ENCODE data around the gene KAT2B.
"Not testable (repeated sequence)": the region's sequence is repeated elsewhere in the genome, so short reads cannot be mapped to it uniquely, and the experiment has no call there.

KAT2B gene

GRCh38 chr3:20042331-20042730 is 2.1 kb downstream of the KAT2B start:
- no peak for DNase-seq

DNA sequence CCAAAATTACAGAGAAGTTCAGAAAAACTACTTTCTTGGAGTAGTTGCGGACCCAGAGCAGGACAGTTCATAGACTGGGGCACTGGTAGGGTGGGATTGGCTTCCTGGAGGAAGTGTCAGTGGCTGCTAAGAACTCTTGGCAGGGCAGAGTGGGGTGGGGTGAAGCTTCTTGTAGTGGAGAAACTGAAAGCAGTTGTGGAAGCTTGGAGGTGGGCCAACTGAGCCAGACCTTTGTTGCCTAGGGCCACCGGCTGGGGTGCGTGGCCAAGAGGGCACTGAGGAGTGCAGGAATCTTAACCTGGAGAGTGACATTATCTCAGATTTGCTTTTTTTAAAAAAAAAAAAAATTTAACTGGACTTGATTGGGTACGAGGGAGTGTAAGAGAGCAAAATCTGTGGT is 3.1 kb downstream of the KAT2B start:
- peak; percentile 59 for DNase-seq

DNA sequence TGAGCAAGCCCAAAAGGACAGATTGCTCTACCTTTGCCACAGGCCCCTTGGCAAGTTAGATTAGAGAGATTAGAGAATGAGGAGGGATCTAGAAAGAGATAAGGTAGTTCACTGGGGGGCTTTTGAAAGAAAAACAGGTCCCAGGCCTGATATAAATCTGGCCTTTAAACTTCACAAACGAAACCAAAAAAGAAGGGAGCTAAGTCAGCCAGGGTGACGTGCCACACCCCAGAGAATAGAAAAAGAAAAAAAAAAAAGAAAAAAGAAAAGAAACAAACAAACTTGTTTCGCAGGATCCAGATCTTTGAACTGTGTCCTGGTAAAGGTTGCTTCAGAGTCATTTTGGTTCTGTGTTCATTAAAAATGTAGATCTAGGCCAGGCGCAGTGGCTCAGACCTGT is 3.6 kb downstream of the KAT2B start:
- no peak for DNase-seq

DNA sequence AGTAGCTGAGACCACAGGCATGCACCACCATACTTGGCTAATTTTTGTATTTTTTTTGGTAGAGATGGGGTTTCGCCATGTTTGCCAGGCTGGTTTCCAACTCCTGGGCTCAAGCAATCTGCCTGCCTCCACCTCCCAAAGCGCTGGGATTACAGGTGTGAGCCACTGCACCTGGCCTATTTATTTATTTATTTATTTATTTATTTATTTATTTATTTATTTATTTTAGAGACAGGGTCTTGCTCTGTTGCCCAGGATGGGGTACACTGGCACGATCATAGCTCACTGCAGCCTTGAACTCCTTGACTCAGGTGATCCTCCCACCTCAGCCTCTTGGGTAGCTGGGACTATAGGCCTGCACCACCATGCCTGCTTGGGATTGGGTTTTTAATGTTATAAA is 4.9 kb downstream of the KAT2B start:
- not testable (repeated sequence) for DNase-seq

DNA sequence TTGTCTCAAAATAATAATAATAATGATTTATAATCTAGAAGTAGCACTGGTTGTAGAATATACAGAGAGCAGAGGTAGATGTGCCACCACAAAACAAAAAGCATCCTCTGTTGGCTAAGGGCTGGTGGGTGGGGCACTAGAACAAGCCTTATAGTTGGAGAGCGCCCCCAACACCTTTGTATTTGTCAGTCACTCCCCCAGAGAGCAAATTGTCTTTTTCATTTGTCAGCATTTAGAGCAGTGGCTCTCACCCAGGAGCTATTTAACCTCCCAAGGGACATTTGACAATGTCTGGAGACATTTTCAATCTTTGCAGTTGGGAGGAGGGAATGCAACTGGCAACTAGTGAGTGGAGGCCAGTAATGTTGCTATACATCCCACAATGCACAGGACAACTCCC is 6.3 kb downstream of the KAT2B start:
- DNase-seq, result no peak

GRCh38 chr3:20047341-20047779 is 7.1 kb downstream of the KAT2B start:
- no peak for DNase-seq

- no peak for DNase-seq
These were observed 8.0 kb downstream of the KAT2B start for GRCh38 chr3:20047976-20048883.

- no peak for DNase-seq
These were observed 11.0 kb downstream of the KAT2B start for GRCh38 chr3:20051123-20051806.

DNA sequence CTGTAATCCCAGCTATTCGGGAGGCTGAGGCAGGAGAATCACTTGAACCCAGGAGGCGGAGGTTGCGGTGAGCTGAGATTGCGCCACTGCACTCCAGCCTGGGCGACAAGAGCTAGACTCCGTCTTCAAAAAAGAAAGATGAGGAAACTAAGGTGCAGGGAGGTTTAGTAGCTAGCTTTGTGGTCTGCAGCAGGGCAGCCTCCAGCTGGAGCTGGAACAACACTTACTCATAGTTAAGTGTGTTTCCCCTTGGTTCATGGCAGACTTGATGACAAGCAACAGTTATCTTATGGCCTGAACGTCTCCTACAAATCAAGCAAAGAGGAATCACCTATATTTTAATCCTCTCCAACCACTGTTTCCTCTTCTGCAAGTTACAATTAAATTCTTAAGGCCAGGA is 12.6 kb downstream of the KAT2B start:
- no peak for DNase-seq

DNA sequence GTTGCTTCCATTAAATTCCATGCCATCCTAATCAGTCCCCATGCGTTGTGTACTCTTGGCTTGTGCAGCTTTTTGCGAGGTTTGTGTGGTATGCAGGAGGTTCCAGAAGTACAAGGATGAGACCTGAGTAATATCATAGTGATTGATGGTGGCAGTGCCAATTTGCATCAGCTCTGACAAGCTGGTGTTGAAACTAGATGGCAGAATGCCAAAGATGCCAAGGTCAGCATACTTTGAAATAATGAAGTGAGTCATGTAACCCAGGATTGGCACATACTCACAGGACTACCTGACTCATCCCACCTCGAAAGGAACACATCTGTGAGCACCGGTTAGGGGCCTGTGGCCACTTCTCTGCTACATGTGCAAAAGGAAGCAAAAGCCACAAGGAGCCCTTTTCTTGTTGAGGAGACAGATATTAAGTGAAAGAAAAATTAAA is 14.3 kb downstream of the KAT2B start:
- peak; percentile 73 for DNase-seq

- DNase-seq, result no peak
These were observed 15.0 kb downstream of the KAT2B start for GRCh38 chr3:20055020-20055775.

DNA sequence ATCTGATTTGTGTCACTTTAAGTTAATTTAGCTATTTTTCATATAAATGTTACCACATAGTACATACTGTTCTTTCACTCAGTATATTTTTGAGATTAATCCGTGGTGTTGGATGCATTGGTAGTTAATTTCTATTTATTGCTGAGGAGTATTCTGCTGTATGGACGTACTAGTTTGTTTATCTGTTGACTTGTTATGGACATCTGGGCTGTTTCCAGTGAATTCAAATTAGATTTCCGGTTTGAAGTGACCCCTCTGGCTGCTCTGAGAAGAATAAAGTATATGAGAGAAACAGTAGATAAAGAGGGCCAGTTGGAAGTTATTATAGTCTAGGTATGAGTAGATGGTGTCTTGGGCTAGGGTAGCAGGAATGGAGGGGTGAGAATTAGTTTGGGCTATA is 15.6 kb downstream of the KAT2B start:
- no peak for DNase-seq

DNA sequence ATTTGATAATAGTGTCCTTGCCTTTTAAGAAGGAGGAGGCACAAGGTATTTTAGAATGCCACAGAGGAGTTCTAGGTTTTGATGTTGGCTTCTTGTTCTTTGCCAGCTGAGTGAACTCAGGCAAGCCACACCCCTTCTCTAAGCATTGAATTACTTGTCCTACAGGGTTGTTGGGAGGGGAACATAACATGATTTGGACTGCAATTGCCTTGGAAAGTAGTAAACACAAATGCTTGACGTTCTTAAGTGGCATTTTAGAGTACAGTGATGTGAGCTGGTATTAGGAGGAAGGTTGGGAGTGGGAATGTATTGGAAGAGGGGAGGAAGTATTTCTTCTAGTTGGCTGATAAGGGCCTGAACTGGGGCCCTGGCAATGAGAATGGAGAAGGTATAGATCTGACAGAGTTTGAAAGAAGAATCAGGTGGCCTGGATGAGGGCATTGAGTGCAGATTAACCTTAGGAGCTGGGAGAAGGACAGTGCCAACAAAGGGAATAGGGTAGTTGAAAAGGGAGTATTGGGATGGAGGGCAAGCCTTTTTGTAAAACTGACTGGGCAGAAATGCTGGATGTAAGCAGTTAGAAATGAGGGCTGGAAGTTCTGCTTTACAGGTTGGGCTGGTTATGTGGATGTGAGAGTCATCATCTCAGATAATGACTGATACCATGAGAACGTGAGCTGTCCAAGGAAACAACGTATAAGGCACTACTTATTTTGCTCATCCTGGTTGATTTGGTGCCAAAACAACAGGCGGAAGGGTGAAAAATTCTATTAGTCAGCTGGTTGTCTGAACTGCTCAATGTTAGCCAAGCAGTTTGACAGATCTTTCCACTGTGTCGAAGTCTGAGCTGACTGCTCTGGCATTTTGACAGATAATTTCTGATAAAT is 16.7 kb downstream of the KAT2B start:
- DNase-seq, result no peak

- no peak for DNase-seq
These were observed 17.4 kb downstream of the KAT2B start for GRCh38 chr3:20057612-20058180.

- no peak for DNase-seq
These were observed 19.7 kb downstream of the KAT2B start for GRCh38 chr3:20059929-20060328.

DNA sequence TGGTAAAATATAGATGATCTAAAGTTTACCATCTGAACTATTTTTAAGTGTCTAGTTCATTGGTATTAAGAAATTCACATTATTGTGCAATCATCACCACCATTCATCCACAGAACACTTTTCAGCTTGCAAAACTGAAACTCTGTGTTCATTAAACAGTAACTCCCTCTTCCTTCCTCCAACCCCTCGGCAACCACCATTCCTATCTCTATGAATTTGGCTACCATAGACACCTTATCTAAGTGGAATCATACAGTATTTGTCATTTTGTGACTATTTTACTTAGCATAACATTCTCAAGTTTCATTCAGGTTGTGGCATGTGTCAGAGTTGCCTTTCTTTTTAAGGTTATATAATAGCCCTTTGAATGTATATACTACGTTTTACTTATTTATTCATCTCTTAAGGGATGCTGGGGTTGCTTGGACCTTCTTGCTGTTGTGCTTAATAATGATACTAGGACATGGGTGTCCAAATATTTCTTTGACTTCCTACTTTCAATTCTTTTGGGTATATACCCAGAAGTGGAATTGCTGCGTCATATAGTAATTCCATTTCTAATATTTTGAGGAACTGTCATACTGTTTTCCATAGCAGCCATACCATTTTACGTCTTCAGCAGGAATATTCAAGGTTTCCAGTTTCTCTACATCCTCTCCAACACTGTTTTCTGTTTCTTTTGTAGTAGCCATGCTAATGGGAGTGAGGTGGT is 20.9 kb downstream of the KAT2B start:
- DNase-seq, result no peak

DNA sequence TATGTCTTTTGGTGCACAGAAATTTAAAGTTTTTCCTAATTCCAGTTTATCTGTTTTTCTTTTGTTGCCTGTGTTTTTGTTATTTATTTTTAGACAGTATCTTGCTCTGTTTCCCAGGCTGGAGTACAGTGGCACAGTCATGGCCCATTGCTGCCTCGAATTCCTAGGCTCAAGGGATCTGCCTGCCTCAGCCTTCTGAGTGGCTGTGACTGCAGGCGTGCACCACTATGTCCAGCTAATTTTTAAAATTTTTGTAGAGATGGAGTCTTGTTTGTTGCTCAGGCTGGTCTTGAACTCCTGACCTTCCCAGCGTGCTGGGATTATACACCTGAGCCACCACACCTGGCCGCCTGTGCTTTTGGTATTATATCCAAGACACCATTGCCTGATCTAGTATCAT is 22.8 kb downstream of the KAT2B start:
- no peak for DNase-seq

- DNase-seq, result no peak
These were observed 24.1 kb downstream of the KAT2B start for GRCh38 chr3:20064387-20064786.

DNA sequence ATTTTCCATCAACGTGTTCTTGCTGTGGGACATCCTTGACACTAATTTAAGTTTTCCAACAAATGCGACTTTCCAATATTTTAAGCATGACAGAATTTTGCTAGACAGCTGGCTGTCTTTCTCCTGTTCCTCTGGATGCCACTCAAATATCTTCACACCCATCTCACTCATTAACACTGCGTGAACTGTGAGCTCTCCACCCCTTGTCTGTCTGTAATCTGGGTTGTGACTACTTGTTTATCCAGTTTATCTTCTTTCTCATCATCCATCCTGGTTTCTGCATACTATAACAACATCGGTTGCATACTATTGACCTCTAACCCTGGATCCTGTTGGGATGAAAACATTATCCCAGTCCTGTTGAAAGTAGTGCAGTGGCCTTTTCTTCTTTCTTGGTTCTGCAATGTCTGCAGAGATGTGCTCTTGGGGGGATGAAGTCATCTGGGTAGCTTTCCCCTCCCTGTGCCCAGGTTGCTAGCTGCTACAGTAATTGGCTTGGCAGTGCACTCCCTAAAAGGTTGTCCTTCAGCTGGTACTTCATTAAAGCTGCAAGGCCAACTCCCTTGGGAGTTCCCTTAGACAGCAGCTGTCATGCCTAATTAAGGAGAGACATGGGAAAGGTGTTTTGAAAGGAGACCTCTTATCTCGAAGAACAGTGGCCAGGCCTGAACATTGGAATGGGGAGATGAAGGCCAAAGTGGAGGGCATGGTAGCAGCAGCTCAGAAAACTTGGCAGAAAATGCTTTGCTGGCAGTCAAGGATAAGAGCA is 24.7 kb downstream of the KAT2B start:
- DNase-seq, result no peak

DNA sequence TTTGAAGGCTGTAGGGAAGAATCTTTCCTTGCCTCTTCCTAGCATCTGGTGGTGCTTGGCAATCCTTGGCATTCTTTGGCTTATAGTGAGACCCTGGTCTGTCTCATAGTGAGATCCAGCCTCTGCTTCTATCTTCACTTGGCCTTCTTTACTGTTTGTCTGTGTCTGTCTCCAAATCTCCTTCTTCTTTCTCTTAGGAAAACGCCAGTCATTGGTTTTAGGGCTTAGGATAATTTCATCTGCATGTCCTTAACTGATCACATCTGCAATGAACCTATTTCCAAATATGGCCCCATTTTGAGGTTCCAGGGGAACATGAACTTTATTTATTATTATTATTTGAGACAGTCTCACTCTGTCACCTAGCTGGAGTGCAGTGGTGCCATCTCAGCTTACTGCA is 25.8 kb downstream of the KAT2B start:
- no peak for DNase-seq
